ENCODE measurements around the gene PRPSAP1.
"Not testable (repeated sequence)": the region's sequence is repeated elsewhere in the genome, so short reads cannot be mapped to it uniquely, and the experiment has no call there.

PRPSAP1 gene

DNA sequence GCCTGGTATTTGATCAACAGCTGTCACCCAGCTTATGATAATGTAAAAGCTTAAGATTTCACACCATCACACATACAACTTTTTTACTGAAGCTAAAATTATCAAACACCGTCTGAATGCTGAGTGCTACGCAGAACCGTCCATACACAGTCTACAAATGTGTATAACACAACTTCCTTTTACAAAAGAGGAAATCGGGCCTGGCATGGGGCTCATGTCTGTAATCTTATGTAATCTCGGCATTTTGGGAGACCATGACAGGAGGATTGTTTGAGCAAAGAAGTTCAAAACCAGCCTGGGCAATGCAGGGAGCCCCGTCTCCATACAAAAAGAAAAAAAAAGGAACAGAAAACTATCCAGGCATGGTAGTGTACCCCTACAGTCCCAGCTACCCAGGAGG is 26.0 kb downstream of the PRPSAP1 start:
- no peak overlapping the region for H3K27ac ChIP-seq
- no peaks in the 10 kb centered on the region for H3K27me3 ChIP-seq
- no peak overlapping the region for H3K4me3 ChIP-seq
- H3K9me3 ChIP-seq, result no peaks in the 10 kb centered on the region
- no peak for TF ChIP-seq Cebpa-rat (IDR thresholded peaks at IDR 0.05)
- H3K36me3 ChIP-seq, result peaks cover 99% of the 10 kb centered on the region
- H3K4me1 ChIP-seq, result no peaks in the 10 kb centered on the region
- no peak overlapping the region for H3K9ac ChIP-seq
- H4K20me1 ChIP-seq, result no peaks in the 10 kb centered on the region
- no peak overlapping the region for H3K4me2 ChIP-seq

DNA sequence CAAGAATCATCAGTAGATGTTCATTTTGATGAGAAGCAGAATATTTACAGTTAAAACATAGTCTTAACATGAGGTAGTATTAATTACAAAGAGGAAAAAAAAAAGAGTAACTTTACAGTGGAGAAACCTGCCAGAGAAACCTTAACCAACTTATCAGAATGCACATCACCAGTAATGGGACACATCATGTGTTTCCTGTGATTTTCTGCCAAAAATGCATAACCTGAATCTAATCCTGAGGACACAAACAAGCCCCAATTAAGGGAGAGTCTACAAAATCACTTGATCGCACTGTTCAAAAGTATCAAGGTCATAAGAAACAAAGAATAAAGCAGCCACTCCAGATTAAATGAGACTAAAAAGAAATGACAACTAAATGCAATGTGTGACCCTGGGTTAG is 27.4 kb downstream of the PRPSAP1 start:
- Histone ChIP-seq H3K4me1 (0 out of 2 replicates have a peak, but pooled peaks cover 4% of the 10 kb centered on the region), H3K9ac (no peak overlapping the region), H3K4me3 (no peak overlapping the region), H3K27ac (no peak overlapping the region), H3K36me3 (peaks cover 99% of the 10 kb centered on the region), H3K27me3 (no peaks in the 10 kb centered on the region), H4K20me1 (no peaks in the 10 kb centered on the region), H3K4me2 (no peak overlapping the region), H3K9me3 (no peaks in the 10 kb centered on the region)
- TF ChIP-seq Cebpa-rat (IDR thresholded peaks at IDR 0.05), result no peak

DNA sequence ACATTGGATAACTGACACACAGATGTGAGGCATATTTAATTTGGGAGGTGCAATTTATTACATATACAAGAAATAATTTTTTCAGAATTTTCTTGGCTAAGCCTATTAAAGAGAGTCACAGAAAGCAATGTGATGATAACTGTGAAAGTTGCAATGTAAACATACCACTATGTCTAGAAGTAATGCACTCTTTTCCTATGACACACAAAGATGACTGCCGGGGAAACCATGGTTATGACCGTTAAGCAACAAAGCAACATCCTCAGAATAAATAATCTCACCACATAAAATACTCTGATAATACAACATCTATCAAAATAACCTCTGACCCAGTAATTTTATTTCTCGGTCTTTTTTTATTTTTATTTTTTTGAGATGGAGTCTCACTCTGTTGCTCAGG is 35.1 kb downstream of the PRPSAP1 start:
- Histone ChIP-seq H3K4me3 (no peak overlapping the region), H3K4me2 (no peak overlapping the region), H3K27me3 (no peaks in the 10 kb centered on the region), H3K9ac (no peak overlapping the region), H3K4me1 (0 out of 2 replicates have a peak, but pooled peaks cover 5% of the 10 kb centered on the region), H3K9me3 (no peaks in the 10 kb centered on the region), H3K27ac (no peak overlapping the region), H3K36me3 (peaks cover 81% of the 10 kb centered on the region), H4K20me1 (no peaks in the 10 kb centered on the region)
- no peak for TF ChIP-seq Cebpa-rat (IDR thresholded peaks at IDR 0.05)

DNA sequence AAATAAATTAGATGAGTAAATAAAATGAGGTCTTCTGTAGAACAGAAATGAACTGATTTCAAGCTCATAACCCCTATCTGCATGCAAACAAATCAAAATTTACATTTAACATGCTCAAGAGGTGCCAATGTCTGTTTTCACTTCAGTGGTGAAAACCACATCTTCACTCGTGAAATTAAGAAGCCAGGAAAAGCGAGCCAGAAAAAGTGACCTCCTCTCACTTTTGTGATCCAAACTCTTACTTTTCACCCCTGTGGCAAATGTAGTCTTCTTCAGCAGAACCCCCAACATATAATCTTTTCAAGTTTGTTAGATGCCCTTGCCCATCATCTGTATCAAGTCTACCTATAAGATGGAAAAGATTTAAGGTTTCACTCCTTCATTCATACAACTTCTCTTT is 36.2 kb downstream of the PRPSAP1 start:
- Histone ChIP-seq H3K4me2 (no peak overlapping the region), H3K9ac (no peak overlapping the region), H3K27ac (no peak overlapping the region), H4K20me1 (no peaks in the 10 kb centered on the region), H3K4me1 (0 out of 2 replicates have a peak, but pooled peaks cover 5% of the 10 kb centered on the region), H3K27me3 (no peaks in the 10 kb centered on the region), H3K9me3 (no peaks in the 10 kb centered on the region), H3K4me3 (no peak overlapping the region), H3K36me3 (peaks cover 81% of the 10 kb centered on the region)
- no peak for TF ChIP-seq Cebpa-rat (IDR thresholded peaks at IDR 0.05)

DNA sequence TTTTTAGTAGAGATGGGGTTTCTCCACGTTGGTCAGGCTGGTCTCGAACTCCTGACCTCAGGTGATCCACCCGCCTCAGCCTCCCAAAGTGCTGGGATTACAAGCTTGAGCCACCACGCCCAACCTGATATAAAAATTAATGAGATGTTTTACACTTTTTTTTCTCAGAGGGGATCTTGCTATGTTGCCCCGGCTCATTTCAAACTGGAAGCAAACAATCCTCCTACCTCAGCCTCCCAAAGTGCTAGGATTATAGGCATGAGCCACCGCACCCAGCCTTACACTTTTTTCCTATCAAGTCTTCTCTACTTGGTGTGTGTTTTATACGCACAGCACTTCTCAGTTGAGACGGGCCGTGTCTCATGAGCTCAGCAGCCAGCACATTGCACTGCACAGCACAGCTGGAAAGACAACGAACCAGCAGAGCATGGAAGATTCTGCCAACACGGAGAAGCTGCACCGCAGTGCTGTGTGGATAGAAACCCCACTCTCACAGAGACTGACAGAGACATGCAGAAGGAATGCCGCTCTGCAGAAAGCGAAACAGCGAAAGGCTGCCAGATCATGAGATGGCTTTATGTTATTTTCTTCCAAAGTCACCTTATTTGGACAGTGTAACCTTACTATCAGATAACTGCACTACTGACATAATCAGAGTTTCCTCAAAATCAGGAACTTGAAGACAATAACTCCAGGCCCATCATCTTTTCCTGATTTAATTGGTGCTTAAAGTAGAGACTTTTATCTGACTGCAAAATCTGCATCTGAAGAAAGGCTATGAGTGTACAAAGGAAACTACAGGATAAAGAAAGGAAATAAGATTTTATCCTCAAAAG is 39.1 kb downstream of the PRPSAP1 start:
- no peak for TF ChIP-seq Cebpa-rat (IDR thresholded peaks at IDR 0.05)
- Histone ChIP-seq H3K9ac (no peak overlapping the region), H3K36me3 (peaks cover 84% of the 10 kb centered on the region), H3K9me3 (no peaks in the 10 kb centered on the region), H3K4me1 (no peaks in the 10 kb centered on the region), H3K4me2 (no peak overlapping the region), H3K27me3 (no peaks in the 10 kb centered on the region), H4K20me1 (no peaks in the 10 kb centered on the region), H3K27ac (no peak overlapping the region), H3K4me3 (no peak overlapping the region)

DNA sequence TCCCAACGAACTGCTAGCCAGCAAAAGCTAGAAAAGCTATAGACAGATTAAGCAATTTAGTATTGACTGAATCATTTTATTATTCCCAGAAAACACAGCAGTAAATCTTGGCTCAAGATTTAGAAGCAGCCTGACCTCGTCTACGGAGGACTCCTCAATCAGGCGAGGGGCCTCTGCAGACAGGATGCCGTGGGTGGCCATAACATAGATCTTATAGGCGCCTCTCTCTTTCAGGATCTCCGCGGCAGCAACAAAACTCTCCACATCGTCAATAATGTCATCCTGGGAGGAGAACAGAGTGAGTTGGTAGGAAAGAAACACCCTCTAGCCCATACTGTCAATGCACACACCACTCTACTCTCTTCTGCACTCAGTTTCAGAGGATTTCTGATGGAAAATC is 41.0 kb downstream of the PRPSAP1 start:
- TF ChIP-seq Cebpa-rat (IDR thresholded peaks at IDR 0.05), result no peak
- no peaks in the 10 kb centered on the region for H3K27me3 ChIP-seq
- no peaks in the 10 kb centered on the region for H3K9me3 ChIP-seq
- no peak overlapping the region for H3K4me2 ChIP-seq
- no peak overlapping the region for H3K4me3 ChIP-seq
- H3K4me1 ChIP-seq, result no peaks in the 10 kb centered on the region
- H3K9ac ChIP-seq, result no peak overlapping the region
- no peak overlapping the region for H3K27ac ChIP-seq
- peaks cover 84% of the 10 kb centered on the region for H3K36me3 ChIP-seq
- H4K20me1 ChIP-seq, result no peaks in the 10 kb centered on the region

DNA sequence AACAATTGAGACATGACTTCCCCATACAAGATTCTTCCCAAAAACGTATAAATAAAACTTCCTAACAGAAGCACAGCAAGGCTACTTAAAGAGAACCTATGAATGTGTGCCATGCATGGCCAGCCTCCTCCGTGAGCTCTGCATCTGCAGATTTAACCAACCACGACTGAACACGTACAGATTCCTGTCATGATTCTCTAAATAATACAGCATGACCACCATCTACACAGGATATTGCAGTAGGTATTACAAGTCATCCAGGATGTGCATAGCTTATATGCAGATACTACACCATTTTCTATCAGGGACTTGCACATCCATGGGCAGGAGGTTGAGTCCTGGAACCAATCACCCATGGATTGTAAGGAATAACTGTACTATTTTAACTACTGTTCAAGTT is 44.3 kb downstream of the PRPSAP1 start:
- Histone ChIP-seq H3K36me3 (peaks cover 70% of the 10 kb centered on the region), H3K4me3 (no peak overlapping the region), H3K4me2 (no peak overlapping the region), H3K4me1 (no peaks in the 10 kb centered on the region), H4K20me1 (no peaks in the 10 kb centered on the region), H3K27ac (no peak overlapping the region), H3K9me3 (no peaks in the 10 kb centered on the region), H3K27me3 (no peaks in the 10 kb centered on the region), H3K9ac (no peak overlapping the region)
- no peak for TF ChIP-seq Cebpa-rat (IDR thresholded peaks at IDR 0.05)

DNA sequence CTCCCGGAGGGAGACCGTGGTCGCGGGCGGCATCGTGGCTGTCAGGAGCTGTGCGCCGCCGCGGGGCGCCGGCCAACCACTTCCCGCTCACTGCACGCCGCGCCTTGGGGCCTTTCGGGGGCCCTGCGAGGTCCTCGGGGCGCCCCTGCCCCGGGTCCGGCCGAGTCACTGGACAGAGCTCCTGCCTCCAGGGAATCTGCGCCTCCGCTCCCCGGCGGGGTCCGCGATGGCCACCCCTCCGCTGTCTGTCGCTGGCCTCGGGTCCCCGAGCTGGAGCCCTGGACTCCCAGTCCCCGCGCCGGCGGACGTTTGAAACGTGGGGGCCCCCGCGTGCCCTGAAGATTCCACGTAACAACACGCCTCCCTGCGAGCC is 45.8 kb downstream of the PRPSAP1 start, which contains the start of gene QRICH2:
QRICH2 (minus strand) TSS at position 311 of the 373 bp plus-strand sequence; CDS start at position 33, 278 bp downstream.
- Histone ChIP-seq H3K36me3 (peaks cover 58% of the 10 kb centered on the region), H3K9ac (no peak within 1 kb of the TSS), H3K4me3 (no peak within 1 kb of the TSS), H3K27me3 (no peaks in the 10 kb centered on the region), H3K27ac (no peak within 1 kb of the TSS), H4K20me1 (no peaks in the 10 kb centered on the region), H3K9me3 (no peaks in the 10 kb centered on the region), H3K4me2 (no peak within 1 kb of the TSS), H3K4me1 (peaks cover 5% of the 10 kb centered on the region; the same call in 1 of the 2 replicates)
- TF ChIP-seq Cebpa-rat (IDR thresholded peaks at IDR 0.05), result no peak

DNA sequence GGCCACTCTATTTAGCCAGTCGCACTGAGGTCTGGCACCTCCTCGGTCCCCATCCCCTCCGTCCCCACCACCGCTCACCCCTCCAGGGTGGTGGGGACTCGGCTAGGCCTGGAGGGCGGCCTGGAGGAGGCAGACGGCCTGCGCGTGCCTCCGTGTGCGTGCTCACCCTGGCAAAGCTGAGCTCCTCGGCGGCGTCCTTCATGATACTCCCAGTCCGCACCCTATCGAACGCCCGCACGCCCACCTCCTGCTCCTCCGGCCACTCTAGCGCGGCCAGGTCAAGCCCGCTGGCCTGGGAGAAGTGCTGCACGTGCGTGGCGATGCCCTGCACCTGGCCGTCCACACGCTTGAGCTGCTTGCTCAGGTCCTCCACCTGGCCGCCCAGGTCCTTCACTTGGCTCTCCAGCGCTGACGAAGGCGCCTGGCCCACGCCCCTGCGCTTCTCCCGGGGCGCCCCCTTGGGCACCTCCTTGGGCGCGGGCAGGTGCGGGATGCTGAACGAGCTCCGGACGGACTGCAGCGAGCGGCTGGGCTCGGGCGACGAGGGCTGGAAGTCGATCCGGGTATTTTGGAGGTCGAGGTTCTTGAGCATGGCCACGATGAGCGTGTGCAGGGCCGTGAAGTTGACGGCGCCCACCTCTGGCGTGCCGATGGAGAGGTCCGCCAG is 46.3 kb downstream of the PRPSAP1 start:
- Histone ChIP-seq H3K4me3 (no peak overlapping the region), H4K20me1 (no peaks in the 10 kb centered on the region), H3K27me3 (no peaks in the 10 kb centered on the region), H3K4me1 (peaks cover 5% of the 10 kb centered on the region; the same call in 1 of the 2 replicates), H3K9me3 (no peaks in the 10 kb centered on the region), H3K4me2 (no peak overlapping the region), H3K27ac (no peak overlapping the region), H3K9ac (no peak overlapping the region), H3K36me3 (peaks cover 53% of the 10 kb centered on the region)
- TF ChIP-seq Cebpa-rat (IDR thresholded peaks at IDR 0.05), result no peak

DNA sequence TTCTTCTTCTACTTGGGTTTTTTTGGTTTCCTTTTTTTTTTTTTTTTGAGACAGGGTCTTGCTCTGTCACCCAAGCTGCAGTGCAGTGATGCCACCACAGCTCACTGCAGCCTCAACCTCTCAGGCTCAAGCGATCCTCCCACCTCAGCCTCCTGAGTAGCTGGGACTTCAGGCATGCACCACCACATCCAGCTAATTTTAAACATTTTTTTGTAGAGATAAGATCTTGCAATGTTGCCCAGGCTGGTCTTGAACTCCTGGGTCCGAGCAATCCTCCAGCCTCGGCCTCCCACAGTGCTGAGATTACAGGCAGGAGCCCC is 48.6 kb downstream of the PRPSAP1 start:
- not testable (repeated sequence) for H3K4me3 ChIP-seq, H4K20me1 ChIP-seq, H3K4me1 ChIP-seq, H3K27me3 ChIP-seq, H3K27ac ChIP-seq, H3K9me3 ChIP-seq, H3K4me2 ChIP-seq, H3K9ac ChIP-seq
- H3K36me3 ChIP-seq, result peaks cover 29% of the 10 kb centered on the region
